ENCODE results near the gene NCOA3. TPM values are rescaled to one million over a fixed set of nuclear protein-coding genes. Genes with fewer than 3 reads are reported as not detected.
A peak's percentile ranks its signal among the peaks of the same experiment; 100 is the strongest.

NCOA3 gene
- total RNA-seq, 1 donor from 2014 or later, result 23.8 TPM

DNA sequence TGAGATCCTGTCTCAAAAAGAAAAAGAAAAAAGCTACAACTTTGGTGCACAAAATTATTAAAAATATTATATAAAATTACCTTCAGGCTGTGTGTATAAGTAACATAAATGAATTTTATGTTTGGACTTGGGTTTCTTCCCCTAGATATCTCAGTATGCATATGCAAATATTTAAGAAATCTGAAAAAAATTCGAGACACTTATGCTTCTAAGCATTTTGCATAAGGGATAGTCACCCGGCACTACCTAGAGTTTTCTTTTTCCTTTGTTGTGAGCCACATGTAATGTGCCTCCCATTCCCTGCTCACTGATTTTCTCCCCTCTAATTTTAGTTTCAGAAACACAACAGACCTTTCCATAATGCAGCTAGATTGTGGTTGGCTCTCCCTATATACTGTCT is 79.4 kb downstream of the NCOA3 start:
- H3K27me3 ChIP-seq (ENCODE audit: low read depth), result no peaks in the 10 kb centered on the region
- intact Hi-C loops (cut with micrococcal nuclease), result no loop called here
- H3K27ac ChIP-seq (replicated peaks), result peak overlapping the region; percentile 8
- no peak for DNase-seq
- TF ChIP-seq, protein P1, sequence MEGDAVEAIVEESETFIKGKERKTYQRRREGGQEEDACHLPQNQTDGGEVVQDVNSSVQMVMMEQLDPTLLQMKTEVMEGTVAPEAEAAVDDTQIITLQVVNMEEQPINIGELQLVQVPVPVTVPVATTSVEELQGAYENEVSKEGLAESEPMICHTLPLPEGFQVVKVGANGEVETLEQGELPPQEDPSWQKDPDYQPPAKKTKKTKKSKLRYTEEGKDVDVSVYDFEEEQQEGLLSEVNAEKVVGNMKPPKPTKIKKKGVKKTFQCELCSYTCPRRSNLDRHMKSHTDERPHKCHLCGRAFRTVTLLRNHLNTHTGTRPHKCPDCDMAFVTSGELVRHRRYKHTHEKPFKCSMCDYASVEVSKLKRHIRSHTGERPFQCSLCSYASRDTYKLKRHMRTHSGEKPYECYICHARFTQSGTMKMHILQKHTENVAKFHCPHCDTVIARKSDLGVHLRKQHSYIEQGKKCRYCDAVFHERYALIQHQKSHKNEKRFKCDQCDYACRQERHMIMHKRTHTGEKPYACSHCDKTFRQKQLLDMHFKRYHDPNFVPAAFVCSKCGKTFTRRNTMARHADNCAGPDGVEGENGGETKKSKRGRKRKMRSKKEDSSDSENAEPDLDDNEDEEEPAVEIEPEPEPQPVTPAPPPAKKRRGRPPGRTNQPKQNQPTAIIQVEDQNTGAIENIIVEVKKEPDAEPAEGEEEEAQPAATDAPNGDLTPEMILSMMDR (IDR thresholded peaks at IDR 0.05; ENCODE audit: borderline replicate concordance), result no peak
- H3K4me1 ChIP-seq, result peaks cover 87% of the 10 kb centered on the region
- no peak overlapping the region for H3K4me3 ChIP-seq
- H3K36me3 ChIP-seq, result peaks cover 17% of the 10 kb centered on the region
- no peaks in the 10 kb centered on the region for H3K9me3 ChIP-seq (replicated peaks)

DNA sequence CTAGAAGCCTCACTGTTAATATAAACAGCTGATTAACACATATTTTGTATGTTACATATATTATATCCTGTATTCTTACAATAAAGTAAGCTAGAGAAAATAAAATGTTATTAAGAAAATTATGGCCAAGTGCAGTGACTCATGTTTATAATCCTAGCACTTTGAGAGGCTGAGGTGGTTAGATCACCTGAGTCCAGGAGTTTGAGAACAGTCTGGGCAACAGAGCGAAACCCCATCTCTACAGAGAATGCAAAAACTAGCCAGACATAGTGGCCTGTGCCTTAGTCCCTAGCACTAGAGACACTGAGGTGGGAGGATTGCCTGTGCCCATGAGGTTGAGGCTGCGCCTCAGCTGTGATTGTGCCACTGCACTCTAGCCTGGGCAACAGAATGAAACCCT is 81.9 kb downstream of the NCOA3 start:
- H3K9me3 ChIP-seq (replicated peaks), result no peaks in the 10 kb centered on the region
- H3K4me3 ChIP-seq, result no peak overlapping the region
- peaks cover 75% of the 10 kb centered on the region for H3K4me1 ChIP-seq
- peaks cover 17% of the 10 kb centered on the region for H3K36me3 ChIP-seq
- DNase-seq, result no peak
- intact Hi-C loops (cut with micrococcal nuclease), result no loop called here
- no peaks in the 10 kb centered on the region for H3K27me3 ChIP-seq (ENCODE audit: low read depth)
- H3K27ac ChIP-seq (replicated peaks), result no peak overlapping the region
- TF ChIP-seq, protein P1 (IDR thresholded peaks at IDR 0.05; ENCODE audit: borderline replicate concordance), result no peak

DNA sequence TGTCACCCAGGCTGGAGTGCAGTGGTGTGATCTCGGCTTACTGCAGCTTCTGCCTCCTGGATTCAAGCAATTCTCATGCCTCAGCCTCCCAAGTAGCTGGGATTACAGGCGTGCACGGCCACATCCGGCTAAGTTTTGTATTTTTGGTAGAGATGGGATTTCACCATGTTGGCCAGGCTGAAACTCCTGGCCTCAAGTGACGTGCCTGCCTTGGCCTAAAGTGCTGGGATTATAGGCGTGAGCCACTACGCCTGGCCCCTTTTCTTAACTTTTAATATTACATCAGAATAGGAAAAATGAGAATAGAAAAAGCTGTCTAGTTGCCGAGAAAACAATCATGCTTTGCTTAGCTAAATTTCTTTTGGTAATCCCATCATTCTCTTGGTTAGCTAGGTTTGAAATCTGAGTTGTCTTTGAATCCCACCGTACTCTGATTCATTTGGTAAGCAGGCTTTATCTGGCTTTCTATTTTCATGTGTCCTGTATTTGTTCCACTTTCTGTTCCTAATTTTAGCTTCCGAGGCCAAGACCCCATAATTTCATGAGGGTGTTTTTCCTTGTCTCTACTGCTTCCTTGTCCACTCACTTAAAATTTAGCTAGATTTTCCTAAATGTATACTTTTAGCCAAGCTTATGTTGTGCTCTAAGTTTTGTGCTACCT is 83.5 kb downstream of the NCOA3 start:
- Histone ChIP-seq H3K27me3 (ENCODE audit: low read depth) (no peaks in the 10 kb centered on the region), H3K27ac (replicated peaks) (peak overlapping the region; percentile 63), H3K36me3 (peaks cover 17% of the 10 kb centered on the region), H3K4me3 (peak overlapping the region; percentile 18), H3K4me1 (peaks cover 58% of the 10 kb centered on the region), H3K9me3 (replicated peaks) (no peaks in the 10 kb centered on the region)
- intact Hi-C loops (cut with micrococcal nuclease), result no loop called here
- no peak for DNase-seq
- TF ChIP-seq, protein P1 (IDR thresholded peaks at IDR 0.05; ENCODE audit: borderline replicate concordance), result no peak

DNA sequence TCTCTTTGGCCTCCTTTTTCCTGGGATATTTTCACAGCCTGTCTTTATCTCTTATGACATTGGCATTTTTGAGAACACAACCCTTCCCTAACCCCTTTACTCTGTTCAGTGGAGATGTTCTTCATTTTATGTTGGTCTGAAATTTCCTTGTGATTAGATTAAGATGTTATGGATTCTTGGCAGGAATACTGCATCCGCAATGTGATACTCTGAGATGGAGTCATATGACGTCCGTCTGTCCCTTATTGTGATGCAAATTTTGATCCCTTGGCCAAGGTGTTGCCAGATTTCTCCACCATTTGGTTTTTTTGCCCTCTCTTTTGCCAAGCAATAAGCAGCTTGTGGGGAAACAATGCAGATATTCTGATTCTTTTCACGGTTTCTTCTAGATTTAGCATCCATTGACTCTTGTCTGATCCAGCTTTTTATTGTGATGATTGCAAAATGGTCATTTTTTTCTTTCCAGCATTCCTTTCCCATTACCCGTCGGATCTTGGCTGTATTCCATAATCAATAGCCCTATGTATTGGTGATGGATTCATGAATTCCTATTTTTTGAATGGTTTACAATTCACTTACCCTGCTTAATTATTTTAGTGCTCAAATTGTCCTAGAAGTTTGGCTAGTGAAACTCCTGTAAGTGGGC is 85.1 kb downstream of the NCOA3 start:
- intact Hi-C loops (cut with micrococcal nuclease), result no loop called here
- Histone ChIP-seq H3K9me3 (replicated peaks) (no peaks in the 10 kb centered on the region), H3K27me3 (ENCODE audit: low read depth) (no peaks in the 10 kb centered on the region), H3K36me3 (peaks cover 23% of the 10 kb centered on the region), H3K4me3 (no peak overlapping the region), H3K4me1 (peaks cover 53% of the 10 kb centered on the region), H3K27ac (replicated peaks) (peak overlapping the region; percentile 63)
- TF ChIP-seq, protein P1 (IDR thresholded peaks at IDR 0.05; ENCODE audit: borderline replicate concordance), result no peak
- no peak for DNase-seq

DNA sequence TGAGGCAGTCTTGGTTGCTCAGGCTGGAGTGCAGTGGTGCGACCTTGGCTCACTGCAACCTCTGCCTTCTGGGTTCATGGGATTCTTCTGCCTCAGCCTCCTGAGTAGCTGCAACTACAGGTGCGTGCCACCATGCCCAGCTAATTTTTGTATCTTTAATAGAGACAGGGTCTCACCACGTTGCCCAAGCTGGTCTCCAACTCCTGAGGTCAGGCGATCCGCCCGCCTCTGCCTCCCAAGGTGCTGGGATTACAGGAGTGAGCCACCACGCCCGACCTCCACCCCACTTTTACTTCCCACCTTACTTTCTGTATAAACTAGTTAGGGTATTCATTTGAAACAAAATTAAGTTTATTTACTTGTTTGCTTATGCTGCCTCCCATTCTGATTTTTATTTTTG is 86.5 kb downstream of the NCOA3 start:
- Histone ChIP-seq H3K9me3 (replicated peaks) (no peaks in the 10 kb centered on the region), H3K36me3 (peaks cover 23% of the 10 kb centered on the region), H3K4me1 (peaks cover 45% of the 10 kb centered on the region), H3K4me3 (no peak overlapping the region), H3K27me3 (ENCODE audit: low read depth) (no peaks in the 10 kb centered on the region), H3K27ac (replicated peaks) (no peak overlapping the region)
- intact Hi-C loops (cut with micrococcal nuclease), result no loop called here
- no peak for DNase-seq
- TF ChIP-seq, protein P1 (IDR thresholded peaks at IDR 0.05; ENCODE audit: borderline replicate concordance), result no peak

Data from left ventricle myocardium inferior (tissue), 1 donor.